Measurements from ENCODE around the gene VRK1. TPM values are rescaled to one million over a fixed set of nuclear protein-coding genes. Genes with fewer than 3 reads are reported as not detected.

Gene VRK1
- total and polyA plus RNA-seq, 10 of the 15 experiments (the other 5 are each of a cell fraction or from before 2014, with no cell fraction given): 50.9 to 137 (median 84.7) TPM

GRCh38 chr14:96790706-96791105, 6.5 kb upstream of the VRK1 start (continued):
- no peak for TF ChIP-seq ZBED1 (IDR thresholded peaks at IDR 0.05; ENCODE audit: borderline replicate concordance)
- TF ChIP-seq NRF1 (conservative IDR thresholded peaks at IDR 0.05; ENCODE audit: low read depth, low read length): no peak
- TF ChIP-seq EP300 (IDR thresholded peaks at IDR 0.05; ENCODE audit: borderline replicate concordance in 1 of 2, control insufficient read depth in 1 of 2, low read depth in 2 of 2, low read length in 2 of 2): no peak

- no peaks in the 10 kb centered on the region for H3K9me3 ChIP-seq (replicated peaks; ENCODE audit: control insufficient read depth, insufficient read depth, low read length)
- no peak overlapping the region for H3K9ac ChIP-seq (ENCODE audit: control insufficient read depth, insufficient read depth, low read length)
- intact Hi-C loops (cut with micrococcal nuclease; ENCODE audit: unreplicated experiment) (no loop called here), in situ Hi-C loops (cut with MboI) (no loop called here)
- no peaks in the 10 kb centered on the region for H3K36me3 ChIP-seq (ENCODE audit: control insufficient read depth in 2 of 2, insufficient read depth in 2 of 2, low read length in 1 of 2)
- ChIA-PET RAD21 (ENCODE audit: unreplicated experiment) (interaction anchor here (3.1 kb wide), 1 partner anchor 61 kb away, joined by 9 read pairs; no protein-coding TSS in a partner anchor), SMC1A (ENCODE audit: uncharacterized antibody, unreplicated experiment) (interaction anchor here (1.8 kb wide), 1 partner anchor 61 kb away, joined by 6 read pairs; no protein-coding TSS in a partner anchor), CTCF (no interaction called here), POLR2A (no interaction called here)
- no peaks in the 10 kb centered on the region for H4K20me1 ChIP-seq (ENCODE audit: control insufficient read depth, insufficient read depth)
- no peaks in the 10 kb centered on the region for H3K79me2 ChIP-seq (ENCODE audit: control insufficient read depth, insufficient read depth, low read length)
- no peak overlapping the region for H3K4me2 ChIP-seq (ENCODE audit: control insufficient read depth, insufficient read depth)
- FAIRE-seq (no peak), ATAC-seq (no peak), DNase-seq (ENCODE audit: low read depth, low spot score) (no peak)
- H3K4me1 ChIP-seq (ENCODE audit: control insufficient read depth, insufficient read depth, low read length): no peaks in the 10 kb centered on the region; the same call in 1 of the 2 replicates
- no peak overlapping the region for H3K4me3 ChIP-seq
- WGBS (ENCODE audit: insufficient coverage, insufficient replicate concordance, low lambda C conversion rate, missing lambda C conversion rate): 73% methylated on average over 5 of the region's 5 CpGs
- no peak overlapping the region for H3K27ac ChIP-seq (ENCODE audit: control insufficient read depth, insufficient read depth)
- no peak overlapping the region for H2AFZ ChIP-seq (ENCODE audit: control insufficient read depth, low read depth, low read length)
- peaks cover 0 to 2% of the 10 kb centered on the region in 2 experiments; a peak in 1 of 4 replicates for H3K27me3 ChIP-seq (replicated peaks in 1 of 2; ENCODE audit: control insufficient read depth in 2 of 2, insufficient read depth in 2 of 2, low read length in 1 of 2)
- BruUV-seq (replicated peaks): no TSS peak
- TF ChIP-seq PAX8 (IDR thresholded peaks at IDR 0.05) (no peak), REST (IDR thresholded peaks at IDR 0.05; ENCODE audit: low read depth, low read length) (no peak), NFYB (IDR thresholded peaks at IDR 0.05; ENCODE audit: insufficient read depth, low read depth, low read length) (no peak), YBX1 (IDR thresholded peaks at IDR 0.05) (no peak), ZBTB4 (CRISPR knock-in tag; IDR thresholded peaks at IDR 0.05) (no peak), ZNF24 (IDR thresholded peaks at IDR 0.05) (no peak), MLLT1 (IDR thresholded peaks at IDR 0.05) (no peak), SRF (IDR thresholded peaks at IDR 0.05; ENCODE audit: low read depth in 2 of 2, low read length in 2 of 2) (no peak), TCF3 (IDR thresholded peaks at IDR 0.05; ENCODE audit: borderline replicate concordance, insufficient read depth, low read depth, low read length) (no peak), MTA3 (IDR thresholded peaks at IDR 0.05; ENCODE audit: borderline replicate concordance, low read length) (no peak), RAD21 (IDR thresholded peaks at IDR 0.05; ENCODE audit: insufficient read depth, low read depth, low read length) (no peak)
Observed at GRCh38 chr14:96792003-96792402, 5.2 kb upstream of the VRK1 start.

Measured in GM12878 (cell line).